Type B pancreatic cell (in vitro differentiated cells): ENCODE measurements around the gene NYAP2. TPM values are rescaled to one million over a fixed set of nuclear protein-coding genes. Genes with fewer than 3 reads are reported as not detected.

Source experiments
- DNase-seq: peaks from one replicate; pipeline ENCODE4 v3.0.0; 2021; ENCODE audit warnings: mixed read lengths; ENCODE audit not compliant: unreplicated experiment; ENCODE audit errors: extremely low spot score
- H3K27ac Mint-ChIP-seq: 2 replicates; pipeline ENCODE4 v1.8.0; 2021; ENCODE audit warnings: mild to moderate bottlenecking, mixed read lengths
- H3K27me3 Mint-ChIP-seq: 2 replicates; pipeline ENCODE4 v1.8.0; 2021; ENCODE audit warnings: mixed read lengths
- H3K36me3 Mint-ChIP-seq: 2 replicates; pipeline ENCODE4 v1.8.0; 2021; ENCODE audit warnings: mixed read lengths
- H3K4me1 Mint-ChIP-seq: one replicate; pipeline ENCODE4 v1.8.0; 2021; ENCODE audit warnings: mixed read lengths; ENCODE audit not compliant: unreplicated experiment
- H3K4me3 Mint-ChIP-seq: 2 replicates; pipeline ENCODE4 v1.8.0; 2021; ENCODE audit warnings: mild to moderate bottlenecking, mixed read lengths
- H3K9me3 Mint-ChIP-seq: 2 replicates; pipeline ENCODE4 v1.8.0; 2021; ENCODE audit warnings: mixed read lengths
- CTCF ChIP-seq: fragments of 200-600 bp; sonication (generic); conservative IDR thresholded peaks from 2 replicates; pipeline ENCODE4 v1.5.0; 2021; ENCODE audit warnings: antibody characterized with exemption, mild to moderate bottlenecking
- total RNA-seq: library from RNA; stranded (reverse); gene quantifications from 2 replicates; pipeline ENCODE4 v1.2.1, GENCODE V29; 2021; ENCODE audit warnings: low replicate concordance

The NYAP2 gene
- total RNA-seq, 1 donor from 2014 or later, result 0.46 TPM

GRCh38 chr2:225471482-225471881, 72.0 kb downstream of the NYAP2 start:
- Mint-ChIP-seq H3K4me3 (no peak overlapping the region), H3K36me3 (no peaks in the 10 kb centered on the region), H3K27ac (peak overlapping the region; percentile 90), H3K27me3 (no peaks in the 10 kb centered on the region), H3K4me1 (peaks cover 15% of the 10 kb centered on the region), H3K9me3 (peaks cover 5% of the 10 kb centered on the region)
- DNase-seq, result no peak
- TF ChIP-seq CTCF, result no peak

- no peak for DNase-seq
These were observed 72.7 kb downstream of the NYAP2 start for GRCh38 chr2:225472161-225472560.

GRCh38 chr2:225479386-225479785, 79.9 kb downstream of the NYAP2 start:
- H3K4me1 Mint-ChIP-seq, result no peaks in the 10 kb centered on the region
- H3K9me3 Mint-ChIP-seq, result no peaks in the 10 kb centered on the region
- H3K27ac Mint-ChIP-seq, result no peak overlapping the region
- no peaks in the 10 kb centered on the region for H3K36me3 Mint-ChIP-seq
- H3K4me3 Mint-ChIP-seq, result no peak overlapping the region
- no peaks in the 10 kb centered on the region for H3K27me3 Mint-ChIP-seq
- no peak for TF ChIP-seq CTCF
- no peak for DNase-seq

More at GRCh38 chr2:225472161-225472560, 72.7 kb downstream of the NYAP2 start:
- Mint-ChIP-seq H3K4me3 (peak overlapping the region; percentile 70), H3K9me3 (peaks cover 5% of the 10 kb centered on the region), H3K27me3 (no peaks in the 10 kb centered on the region), H3K4me1 (peaks cover 8% of the 10 kb centered on the region), H3K36me3 (no peaks in the 10 kb centered on the region), H3K27ac (peak overlapping the region; percentile 90)
- no peak for TF ChIP-seq CTCF

- no peaks in the 10 kb centered on the region for H3K9me3 Mint-ChIP-seq
- no peaks in the 10 kb centered on the region for H3K36me3 Mint-ChIP-seq
- DNase-seq, result no peak
- no peak for TF ChIP-seq CTCF
- H3K4me1 Mint-ChIP-seq, result peaks cover 4% of the 10 kb centered on the region
- H3K27ac Mint-ChIP-seq, result no peak overlapping the region
- H3K4me3 Mint-ChIP-seq, result no peak overlapping the region
- no peaks in the 10 kb centered on the region for H3K27me3 Mint-ChIP-seq
These were observed 85.2 kb downstream of the NYAP2 start for GRCh38 chr2:225484751-225485150.

GRCh38 chr2:225486236-225486635, 86.7 kb downstream of the NYAP2 start:
- peaks cover 4% of the 10 kb centered on the region for H3K4me1 Mint-ChIP-seq
- no peak overlapping the region for H3K4me3 Mint-ChIP-seq
- no peak overlapping the region for H3K27ac Mint-ChIP-seq
- H3K9me3 Mint-ChIP-seq, result no peaks in the 10 kb centered on the region
- DNase-seq, result no peak
- TF ChIP-seq CTCF, result no peak
- no peaks in the 10 kb centered on the region for H3K36me3 Mint-ChIP-seq
- no peaks in the 10 kb centered on the region for H3K27me3 Mint-ChIP-seq

GRCh38 chr2:225487878-225488416, 88.4 kb downstream of the NYAP2 start:
- Mint-ChIP-seq H3K36me3 (no peaks in the 10 kb centered on the region), H3K27me3 (no peaks in the 10 kb centered on the region), H3K9me3 (no peaks in the 10 kb centered on the region), H3K4me3 (no peak overlapping the region), H3K27ac (peak overlapping the region; percentile 40), H3K4me1 (peaks cover 4% of the 10 kb centered on the region)
- DNase-seq, result no peak
- no peak for TF ChIP-seq CTCF
